GM19023 (cell line): Measurements from ENCODE around the gene PHLDB3.
"Not testable (repeated sequence)": the region's sequence is repeated elsewhere in the genome, so short reads cannot be mapped to it uniquely, and the experiment has no call there.

Source experiments
- ATAC-seq: cut with Tn5 transposase; IDR thresholded peaks from one replicate; pipeline ENCODE4 v1.9.1; 2021; ENCODE audit warnings: mild to moderate bottlenecking, moderate library complexity; ENCODE audit not compliant: unreplicated experiment

The PHLDB3 gene

DNA sequence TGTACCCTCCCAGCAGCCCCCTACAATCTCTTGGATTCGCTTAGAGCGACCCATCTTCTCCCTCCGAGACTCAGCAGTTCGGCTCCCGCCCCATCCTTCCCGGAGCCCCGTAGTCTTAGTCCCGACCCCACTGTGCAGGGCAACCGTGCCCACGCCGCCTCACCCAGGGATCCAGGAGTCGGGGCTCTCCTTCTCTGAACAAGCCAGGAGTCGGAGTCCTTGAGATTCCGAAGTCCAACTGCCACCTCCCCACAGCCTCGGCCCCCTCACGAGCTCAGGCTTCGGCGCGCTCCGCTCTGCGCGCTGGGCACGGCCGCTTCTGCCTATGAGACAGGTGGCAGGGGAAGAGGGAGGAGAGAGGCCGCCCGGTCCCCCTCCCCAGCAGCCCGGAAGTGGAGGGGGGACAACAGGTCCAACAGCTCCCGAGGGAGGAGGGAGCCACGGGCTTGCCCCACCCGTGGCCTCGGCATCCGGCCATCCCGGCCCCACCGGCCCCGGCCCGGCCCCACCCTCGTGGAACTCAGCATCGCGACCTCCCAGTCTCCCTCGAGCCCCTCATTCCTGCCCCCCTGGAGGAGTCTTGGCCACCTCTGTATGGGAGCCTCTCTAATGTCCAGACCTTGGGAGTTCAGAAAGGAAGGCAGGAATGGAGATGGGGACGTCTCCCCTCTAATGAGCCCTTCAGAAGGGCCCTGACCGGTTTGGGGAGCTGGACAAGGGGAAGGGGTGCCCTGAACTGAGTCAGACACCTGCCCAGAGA lies at the start of gene PHLDB3:
PHLDB3 (minus strand) TSS at position 321 of the 760 bp plus-strand sequence. CDS start 628 bp downstream, outside the sequence.
- ATAC-seq: peak; percentile 24

DNA sequence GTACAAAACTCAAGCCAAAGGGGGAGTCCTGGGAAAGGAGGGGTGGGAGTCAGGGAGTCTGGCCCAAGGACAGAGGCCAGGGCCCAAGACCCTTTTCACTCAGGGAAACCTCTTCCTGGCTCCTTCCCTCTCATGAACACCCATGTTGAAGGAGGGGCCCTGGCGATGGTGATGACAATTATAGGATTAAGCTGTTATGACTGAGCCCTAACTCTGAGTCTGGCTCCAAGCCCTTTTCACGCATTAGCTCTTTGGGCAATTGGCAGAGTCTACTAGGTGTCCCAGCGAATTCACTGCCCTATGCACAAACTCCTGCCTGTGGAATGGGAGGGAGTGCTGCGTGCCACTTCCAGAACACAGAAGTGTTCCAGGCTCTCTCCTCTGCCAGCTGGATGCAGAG lies 49.1 kb upstream of the PHLDB3 start:
- ATAC-seq: no peak

DNA sequence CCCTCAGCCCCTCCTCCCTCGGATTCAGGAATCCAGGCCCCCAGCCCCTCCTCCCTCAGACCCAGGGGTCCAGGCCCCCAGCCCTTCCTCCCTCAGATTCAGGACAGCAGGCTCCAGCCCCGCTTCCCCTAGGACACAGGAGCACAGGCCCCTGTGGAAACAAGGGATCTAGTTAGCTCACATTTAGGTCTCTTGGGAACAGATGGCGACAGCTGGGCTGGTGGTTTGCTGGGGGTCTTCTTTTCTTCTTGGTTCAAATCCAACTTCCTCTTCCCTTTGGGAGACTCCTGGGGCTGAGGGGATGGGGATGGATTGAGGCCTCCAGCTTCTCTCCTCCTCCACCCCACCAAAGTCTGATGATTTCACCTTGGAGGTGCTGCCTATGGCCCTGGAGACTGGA lies 48.1 kb upstream of the PHLDB3 start:
- ATAC-seq: no peak

DNA sequence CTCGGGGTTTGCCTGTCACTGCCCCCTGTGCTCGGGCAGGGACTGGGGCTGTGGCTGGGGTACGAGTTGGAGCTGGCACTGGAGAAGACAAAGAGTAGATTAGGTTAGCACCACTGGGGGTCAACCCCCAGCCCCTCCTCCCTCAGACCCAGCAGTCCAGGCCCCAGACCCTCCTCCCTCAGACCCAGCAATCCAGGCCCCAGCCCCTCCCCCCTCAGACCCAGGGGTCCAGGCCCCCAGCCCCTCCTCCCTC lies 47.6 kb upstream of the PHLDB3 start:
- no peak for ATAC-seq

DNA sequence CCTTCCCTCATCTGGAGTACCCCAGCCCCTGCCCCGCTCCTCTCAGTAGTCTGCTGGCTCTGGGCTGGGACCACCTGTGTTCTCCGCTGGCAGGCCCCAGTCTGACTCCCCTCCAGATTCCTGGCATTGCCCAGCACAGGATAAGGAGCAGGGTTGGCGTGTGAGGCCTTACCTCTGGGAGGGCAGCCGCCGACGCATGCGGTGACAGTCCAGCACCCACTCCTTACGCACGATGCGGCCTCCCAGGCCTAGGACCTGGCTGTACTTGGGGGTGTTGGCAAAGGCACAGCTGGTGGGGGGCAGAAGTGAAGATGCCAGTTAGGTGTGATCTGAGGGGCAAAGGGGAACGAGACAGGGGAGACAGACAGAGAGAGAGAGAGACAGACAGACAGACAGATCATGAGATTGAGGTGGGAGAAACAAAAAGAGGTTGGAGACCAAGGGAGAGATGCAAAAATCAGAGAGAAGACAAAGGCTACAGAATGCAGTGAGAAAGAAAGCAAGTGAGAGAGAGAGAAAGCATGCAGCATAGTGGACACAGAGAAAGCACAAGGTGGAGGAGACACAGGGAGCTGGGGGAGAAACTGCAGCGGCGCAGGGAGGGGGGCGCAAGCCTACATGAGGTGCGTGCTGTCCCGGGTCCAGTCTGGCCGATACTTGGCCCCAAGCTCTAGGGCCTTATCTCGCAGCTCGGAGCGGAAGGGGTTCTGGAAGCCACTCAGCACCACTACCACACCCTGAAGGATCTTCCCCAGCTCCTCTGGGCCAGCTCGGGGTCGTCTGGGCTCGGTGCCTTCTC lies 47.1 kb upstream of the PHLDB3 start:
- ATAC-seq: no peak

DNA sequence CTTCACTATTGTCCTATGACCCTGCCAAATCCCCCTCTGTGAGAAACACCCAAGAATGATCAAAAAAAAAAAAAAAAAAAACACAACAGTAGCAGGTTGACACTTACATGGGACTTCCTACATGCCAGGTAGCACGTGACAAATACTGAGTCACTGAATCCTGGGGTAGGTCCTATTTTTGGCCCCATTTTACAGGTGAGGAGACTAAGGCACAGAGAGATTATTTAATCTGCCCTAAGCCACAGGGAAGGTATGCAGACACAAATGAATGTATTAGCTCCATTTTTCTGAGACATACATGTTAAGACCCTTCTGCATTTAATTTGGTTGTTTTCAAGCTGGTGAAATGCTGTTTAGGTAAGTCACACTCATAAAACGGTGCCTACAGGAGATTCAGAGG lies 44.2 kb upstream of the PHLDB3 start:
- no peak for ATAC-seq

DNA sequence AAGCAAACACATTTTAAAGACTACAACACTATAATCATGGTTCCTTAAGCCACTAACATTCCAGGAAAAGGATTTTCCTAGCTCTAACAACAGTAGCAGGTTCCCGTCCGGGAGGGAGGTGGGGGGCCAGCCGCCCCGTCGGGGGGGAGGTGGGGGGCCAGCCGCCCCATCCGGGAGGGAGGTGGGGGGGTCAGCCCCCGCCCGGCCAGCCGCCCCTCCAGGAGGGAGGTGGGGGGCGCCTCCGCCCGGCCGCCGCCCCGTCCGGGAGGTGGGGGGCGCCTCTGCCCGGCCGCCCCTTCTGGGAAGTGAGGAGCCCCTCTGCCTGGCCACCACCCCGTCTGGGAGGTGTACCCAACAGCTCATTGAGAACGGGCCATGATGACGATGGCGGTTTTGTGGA lies 43.4 kb upstream of the PHLDB3 start:
- not testable (repeated sequence) for ATAC-seq

DNA sequence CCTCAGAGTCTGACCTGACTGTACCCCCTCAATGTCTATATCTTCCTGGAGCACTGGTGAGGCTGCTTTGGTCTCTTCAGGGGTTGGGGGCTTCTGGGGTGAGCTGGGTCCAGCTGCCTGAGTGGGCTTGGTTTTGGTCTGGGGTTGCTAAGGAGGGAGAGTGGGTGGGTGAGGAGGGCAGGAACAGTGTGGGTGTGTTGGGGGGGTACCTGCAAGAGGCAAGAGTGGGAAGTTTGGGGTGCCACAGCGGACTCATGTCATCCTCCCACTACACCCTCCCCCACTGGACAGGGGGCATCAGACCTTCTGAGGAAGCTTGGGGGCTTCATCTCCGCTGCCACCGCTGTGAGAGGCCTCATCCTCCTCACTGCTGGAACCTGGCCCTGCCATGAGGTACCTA lies 42.0 kb upstream of the PHLDB3 start:
- ATAC-seq: no peak

DNA sequence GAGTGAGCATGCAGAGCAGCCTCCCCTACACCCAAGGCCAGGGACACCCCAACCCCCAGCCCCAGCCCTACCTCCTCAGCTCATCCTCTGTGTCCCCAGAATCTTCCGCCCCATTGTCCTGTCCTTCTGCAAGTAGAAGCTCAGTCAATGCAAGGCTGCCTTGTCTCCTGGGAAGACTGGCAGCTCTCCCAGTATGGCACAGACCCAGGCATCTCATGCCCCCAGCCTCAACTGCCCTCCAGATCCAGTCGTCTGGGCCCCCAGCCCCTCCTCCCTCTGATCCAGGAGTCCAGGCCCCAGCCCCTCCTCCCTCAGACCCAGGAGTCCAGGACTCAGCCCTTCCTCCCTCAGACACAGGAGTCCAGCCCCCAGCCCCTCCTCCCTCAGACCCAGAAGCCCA lies 41.4 kb upstream of the PHLDB3 start:
- no peak for ATAC-seq

DNA sequence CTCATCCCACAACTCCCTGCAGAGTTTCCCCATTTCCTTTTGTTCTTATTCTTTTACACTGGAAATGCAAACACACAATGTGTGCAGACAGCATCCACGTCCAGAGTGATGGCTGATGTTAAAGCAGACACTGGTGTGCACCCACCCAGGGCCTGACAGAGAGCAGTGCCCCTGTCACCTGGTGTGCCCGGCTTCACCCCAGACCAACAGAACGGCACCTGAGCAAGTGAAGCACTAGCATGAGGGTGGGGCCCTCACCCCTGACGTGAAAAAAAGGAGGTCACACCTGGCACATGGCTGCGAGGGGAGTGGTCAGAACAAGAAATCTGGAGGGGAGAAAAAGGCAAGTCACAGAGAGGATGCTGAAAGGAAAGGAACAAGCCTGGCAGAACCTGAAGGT lies 40.7 kb upstream of the PHLDB3 start:
- no peak for ATAC-seq

DNA sequence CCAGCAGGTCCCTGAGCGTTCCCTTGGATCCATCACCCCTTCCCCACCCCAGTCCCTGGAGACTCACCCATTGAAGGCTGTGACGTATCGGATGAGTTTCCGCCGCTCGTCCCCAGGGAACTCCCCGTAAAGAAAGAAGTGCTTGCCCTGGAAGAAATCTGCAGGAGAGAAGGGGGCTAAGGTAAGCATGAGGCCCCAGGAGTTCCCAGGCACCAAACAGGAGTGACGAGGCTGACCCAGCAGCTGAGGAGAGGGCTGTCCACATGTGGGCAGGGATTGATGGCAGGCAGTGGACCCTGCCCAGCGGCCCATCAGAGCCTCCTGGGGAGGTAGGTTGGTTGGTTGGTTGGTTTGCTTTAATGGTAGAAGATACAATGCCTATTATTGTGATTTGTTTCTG lies 39.5 kb upstream of the PHLDB3 start:
- ATAC-seq: no peak

DNA sequence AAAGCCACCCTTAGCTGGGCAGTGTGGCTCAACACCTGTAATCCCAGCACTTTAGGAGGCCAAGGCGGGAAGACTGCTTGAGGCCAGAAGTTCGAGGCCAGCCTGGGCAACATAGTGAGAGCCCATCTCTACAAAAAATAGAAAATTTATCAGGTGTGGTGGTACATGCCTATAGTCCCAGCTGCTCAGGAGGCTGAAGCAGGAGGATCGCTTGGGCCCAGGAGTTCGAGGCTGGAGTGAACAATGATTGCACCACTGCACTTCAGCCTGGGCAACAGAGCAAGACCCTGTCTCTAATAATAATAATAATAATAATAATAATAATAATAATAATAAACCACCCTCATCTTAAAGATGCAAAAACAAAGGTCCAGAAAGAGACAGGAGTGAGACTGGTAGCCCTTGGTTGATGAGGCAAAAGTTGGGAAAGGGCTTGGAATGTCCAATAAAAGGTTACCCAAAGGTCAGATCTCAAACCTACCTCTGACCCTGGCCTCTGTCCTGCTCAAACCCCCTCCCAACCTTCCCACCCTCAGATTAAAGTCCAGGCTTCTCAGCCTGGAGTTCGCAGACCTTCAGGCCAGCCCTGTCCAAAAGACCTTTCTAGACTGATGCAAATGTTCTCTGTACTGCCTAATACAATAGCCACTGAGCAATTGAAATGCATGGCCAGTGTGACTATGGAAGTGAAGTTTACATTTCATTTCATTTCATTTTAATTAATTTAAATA lies 37.5 kb upstream of the PHLDB3 start:
- ATAC-seq: no peak

DNA sequence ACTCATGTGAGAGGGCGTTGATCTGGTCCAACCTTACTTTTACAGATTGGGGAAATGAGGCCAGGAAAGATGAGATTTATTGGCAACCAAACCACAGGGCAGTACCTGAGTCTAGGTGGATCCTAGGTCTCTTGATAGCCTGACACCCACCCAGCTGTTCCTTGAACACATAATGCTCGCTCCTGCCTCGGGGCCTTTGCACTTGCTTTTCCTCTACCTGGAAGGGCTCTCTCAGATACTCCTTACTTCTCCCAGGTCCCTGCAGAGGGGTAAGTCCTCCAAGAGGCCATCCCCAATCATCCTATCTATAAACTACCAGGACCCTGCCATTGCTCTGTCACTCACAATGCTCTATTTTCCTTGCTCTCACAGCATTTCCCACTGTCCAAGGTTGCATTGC lies 35.8 kb upstream of the PHLDB3 start:
- no peak for ATAC-seq

DNA sequence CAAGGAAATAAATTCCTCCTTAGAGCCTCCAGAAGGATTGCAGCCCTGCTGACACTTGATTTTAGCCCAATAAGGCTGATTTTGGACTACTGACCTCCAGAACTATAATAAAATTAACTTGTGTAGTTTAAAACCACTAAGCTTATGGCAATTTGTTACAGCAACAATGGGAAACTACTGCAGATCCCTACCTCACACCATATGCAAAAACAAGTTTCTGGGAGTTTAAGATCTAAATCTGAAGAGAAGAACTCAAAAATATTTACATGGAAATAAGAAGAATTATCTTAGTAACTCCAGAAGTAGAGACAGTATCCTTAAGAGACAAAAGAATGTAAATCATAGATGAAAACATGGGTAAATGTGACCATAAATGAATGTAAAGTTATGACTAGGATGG lies 34.4 kb upstream of the PHLDB3 start:
- ATAC-seq: no peak

DNA sequence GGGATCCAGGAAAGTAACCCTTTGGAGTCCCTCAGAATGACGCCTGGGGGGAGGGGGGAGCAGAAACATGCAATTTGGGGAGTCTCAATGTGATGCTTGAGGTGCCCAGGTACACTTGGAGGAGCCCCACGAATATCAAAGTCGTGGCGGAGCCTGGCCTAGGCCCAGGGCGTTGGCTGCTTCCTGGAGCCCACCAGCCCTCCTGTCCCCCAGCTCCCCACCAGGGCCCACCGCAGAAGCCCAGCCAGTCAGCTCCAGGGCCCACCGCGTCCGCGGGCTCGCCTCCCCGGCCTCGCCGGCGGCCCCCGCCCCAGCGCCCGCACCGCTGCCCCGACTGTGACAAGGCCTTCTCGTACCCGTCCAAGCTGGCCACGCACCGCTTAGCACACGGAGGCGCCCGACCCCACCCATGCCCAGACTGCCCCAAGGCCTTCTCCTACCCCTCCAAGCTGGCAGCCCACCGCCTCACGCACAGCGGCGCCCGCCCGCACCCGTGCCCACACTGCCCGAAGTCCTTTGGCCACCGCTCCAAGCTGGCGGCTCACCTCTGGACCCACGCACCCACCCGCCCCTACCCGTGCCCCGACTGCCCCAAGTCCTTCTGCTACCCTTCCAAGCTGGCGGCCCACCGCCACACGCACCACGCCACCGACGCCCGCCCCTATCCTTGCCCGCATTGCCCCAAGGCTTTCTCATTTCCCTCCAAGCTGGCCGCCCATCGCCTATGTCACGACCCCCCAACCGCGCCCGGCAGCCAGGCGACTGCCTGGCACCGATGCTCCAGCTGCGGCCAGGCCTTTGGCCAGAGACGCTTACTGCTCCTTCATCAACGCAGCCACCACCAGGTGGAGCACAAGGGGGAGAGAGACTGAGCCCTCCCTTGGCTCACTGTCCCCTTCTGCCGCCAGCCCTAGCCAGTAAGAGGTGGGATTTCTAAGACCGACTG lies 30.5 kb upstream of the PHLDB3 start:
- no peak for ATAC-seq

DNA sequence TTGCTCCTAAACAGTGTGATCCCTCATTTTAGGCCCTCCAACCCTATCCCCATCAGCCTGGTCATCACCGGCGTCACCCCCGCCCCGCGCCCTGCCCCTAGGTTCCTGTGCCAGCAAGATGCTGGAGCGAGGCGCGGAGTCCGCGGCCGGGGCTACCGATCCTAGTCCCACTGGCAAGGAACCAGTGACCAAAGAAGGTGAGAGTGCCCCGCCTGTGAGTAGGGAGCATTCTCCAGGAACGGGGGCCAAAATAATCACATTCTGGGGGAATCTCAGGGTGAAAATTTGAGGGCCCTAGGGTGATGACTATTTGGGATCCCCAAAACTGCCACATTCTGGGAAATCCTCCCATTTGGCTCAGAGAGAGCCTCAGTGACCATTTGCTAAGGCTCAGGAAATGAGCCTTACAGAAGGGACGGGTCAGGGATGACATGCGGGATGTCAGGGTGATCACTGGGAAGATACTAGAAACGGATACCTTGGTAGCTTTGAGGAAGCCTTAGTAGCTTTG lies 29.8 kb upstream of the PHLDB3 start:
- no peak for ATAC-seq

DNA sequence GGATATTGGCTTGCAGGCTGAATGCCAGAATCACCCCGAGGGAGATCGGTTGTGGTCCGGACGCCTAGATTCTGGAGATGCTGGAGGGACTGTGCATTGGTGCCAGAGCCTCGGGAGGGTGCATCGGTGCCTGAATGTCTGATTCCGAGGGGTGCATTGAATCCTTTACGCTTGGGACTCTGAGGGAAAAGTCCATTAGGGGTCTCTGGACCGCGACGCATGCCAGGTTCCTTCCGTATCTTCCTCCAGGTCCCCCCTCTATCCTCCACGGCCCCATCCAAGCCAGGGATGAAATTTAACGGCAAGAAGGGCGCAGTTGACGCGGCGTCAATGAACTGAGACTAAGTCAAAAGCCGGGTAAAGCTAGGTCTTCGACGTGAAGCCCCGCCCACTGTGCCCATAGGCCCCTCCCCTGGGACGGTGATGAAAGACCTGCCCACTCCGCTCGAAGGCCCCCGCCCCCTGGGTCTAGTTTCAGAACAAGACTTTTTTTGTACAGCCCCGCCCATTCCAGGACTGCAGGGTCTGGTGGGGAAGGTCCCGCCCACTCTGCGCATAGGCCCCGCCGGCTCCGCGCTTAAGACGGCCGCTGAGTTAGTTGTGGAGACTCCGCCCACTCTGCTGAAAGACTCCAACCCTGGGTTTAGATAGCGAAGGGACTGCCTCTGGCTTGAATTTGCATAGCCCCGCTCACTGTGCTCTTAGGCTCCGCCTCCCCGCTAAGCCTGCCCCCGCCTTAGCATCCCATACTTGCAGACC lies 29.2 kb upstream of the PHLDB3 start:
- peak; percentile 51 for ATAC-seq

DNA sequence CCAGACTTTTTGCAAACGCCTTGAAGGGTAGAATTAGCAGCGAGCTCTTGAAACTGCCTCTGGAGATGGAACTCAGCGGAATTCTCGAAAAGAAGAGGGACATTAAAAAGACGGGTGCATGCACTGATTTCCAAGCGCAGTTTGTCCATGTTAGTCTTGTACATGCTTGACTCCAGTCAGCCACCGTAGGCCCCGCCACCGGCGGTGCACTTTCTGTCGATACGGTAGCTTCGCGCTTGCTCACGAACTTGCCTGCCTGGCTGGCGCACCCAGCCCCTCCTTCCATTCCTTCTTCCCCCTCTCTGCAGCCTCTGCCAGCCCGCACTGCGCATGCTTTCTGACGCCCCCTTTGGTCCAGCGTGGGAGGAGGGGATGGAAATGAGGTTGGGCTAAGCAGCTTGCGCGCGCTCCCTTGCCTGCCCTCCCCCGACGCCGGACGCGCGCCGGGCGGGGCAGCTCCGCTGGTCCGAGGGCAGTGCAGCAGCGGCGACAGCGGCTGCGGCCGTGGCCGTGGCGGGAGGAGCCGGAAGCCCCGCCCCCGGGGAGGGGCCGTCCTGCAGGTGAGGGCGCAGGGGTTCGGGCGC lies 28.5 kb upstream of the PHLDB3 start, which contains the start of gene ZNF575:
ZNF575 (plus strand) TSS at position 227 of the 584 bp plus-strand sequence. CDS start 1,235 bp downstream, outside the sequence.
- peak; percentile 57 for ATAC-seq

DNA sequence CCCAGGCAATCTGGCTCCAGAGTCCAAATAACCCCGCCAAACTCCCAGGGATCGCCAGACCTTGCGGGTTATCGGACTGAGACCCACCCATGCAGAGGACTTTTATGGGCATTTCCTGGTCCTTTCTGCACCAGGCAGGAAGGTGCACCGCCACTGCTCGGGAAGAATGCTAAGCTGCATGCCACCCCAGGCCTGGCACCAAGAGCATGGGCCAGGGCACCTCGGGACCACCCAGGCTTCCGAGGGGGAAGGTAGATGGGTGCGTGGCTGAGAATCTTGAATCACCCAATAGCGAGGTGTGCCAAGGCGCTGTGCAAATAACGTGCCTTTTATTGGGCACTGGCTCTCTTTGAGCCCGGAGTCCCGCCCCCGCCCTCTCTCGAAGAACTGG lies 28.0 kb upstream of the PHLDB3 start:
- ATAC-seq: no peak
